HCT116 (cell line): ENCODE measurements around the gene INPP1. TPM values are rescaled to one million over a fixed set of nuclear protein-coding genes. Genes with fewer than 3 reads are reported as not detected.

Experiments used
- ATAC-seq: fragments of 200-7000 bp; cut with Tn5 transposase; 2 replicates; pipeline ENCODE4 v1.9.1; 2020; ENCODE audit warnings: mild to moderate bottlenecking, moderate library complexity
- BruUV-seq: library from RNA; stranded (reverse); fragments of 400-500 nt; replicated peaks from 2 replicates; lab custom pipeline; 2021; lab: Mats Ljungman, UMichigan
- CTCF ChIA-PET: fragments of 300-600 bp; sonication (Branson Sonifier 250); formaldehyde crosslinking; loops from one replicate; lab custom pipeline; 2021; ENCODE audit warnings: antibody characterized with exemption; lab: Charles Lee
- POLR2A ChIA-PET: fragments of 300-600, 350-600 bp; sonication (Branson Sonifier 250); formaldehyde crosslinking; loops from one replicate; lab custom pipeline; 2021; ENCODE audit warnings: antibody characterized with exemption; lab: Charles Lee
- RAD21 ChIA-PET, 2 experiments: fragments of 300-600 bp; sonication (Branson Sonifier 250); formaldehyde crosslinking; loops; one replicate each; lab custom pipeline; 2023; ENCODE audit warnings: low total read pairs in 2 of 2; ENCODE audit not compliant: uncharacterized antibody in 2 of 2, unreplicated experiment in 2 of 2, low non-redundant PET in 1 of 2; lab: Charles Lee
- DNase-seq: peaks from one replicate; pipeline ENCODE4 v3.0.0-alpha.2; 2010; ENCODE audit warnings: low read depth, low spot score
- H2AFZ ChIP-seq: fragments of 200-600 bp; shearing (Covaris generic), sonication (generic); 2 replicates; pipeline ENCODE4 v1.6.1; 2017; ENCODE audit warnings: low read depth, mixed run types, mixed read lengths, antibody characterized with exemption, low read length; ENCODE audit not compliant: poor library complexity, severe bottlenecking
- H3K27ac ChIP-seq: 2 replicates; pipeline ENCODE4 v1.5.1; 2012; ENCODE audit warnings: low read depth, low read length
- H3K27me3 ChIP-seq: fragments of 200-600 bp; sonication (generic); 2 replicates; pipeline ENCODE4 v1.6.1; 2016; ENCODE audit warnings: mixed run types, low read length, mixed read lengths; ENCODE audit not compliant: insufficient read depth
- H3K36me3 ChIP-seq, 2 experiments: fragments of 200-500 bp in 1 of 2; fragments of 200-600 bp in 1 of 2; sonication (Bioruptor generic) in 1 of 2; sonication (generic) in 1 of 2; 2 replicates each; pipeline versions ENCODE4 v1.5.1 to v1.6.1; 2014 to 2016; ENCODE audit warnings: low read length in 2 of 2, inconsistent platforms in 1 of 2, mixed read lengths in 1 of 2, mixed run types in 1 of 2; ENCODE audit not compliant: insufficient read depth in 2 of 2, control insufficient read depth in 1 of 2
- H3K4me1 ChIP-seq, 2 experiments: fragments of 200-600 bp in 1 of 2; sonication (generic) in 1 of 2; 2 replicates each; pipeline versions ENCODE4 v1.5.1 to v1.6.1; 2012 to 2017; ENCODE audit warnings: low read length in 2 of 2, inconsistent platforms in 1 of 2, mild to moderate bottlenecking in 1 of 2, mixed read lengths in 1 of 2, mixed run types in 1 of 2, moderate library complexity in 1 of 2; ENCODE audit not compliant: insufficient read depth in 2 of 2, control insufficient read depth in 1 of 2
- H3K4me2 ChIP-seq: fragments of 200-600 bp; sonication (generic); 2 replicates; pipeline ENCODE4 v1.6.1; 2017; ENCODE audit warnings: mixed run types, low read length, mixed read lengths
- H3K4me3 ChIP-seq, 2 experiments: fragments of 200-600 bp in 1 of 2; sonication (generic) in 1 of 2; replicated peaks in 1 of 2; 2 replicates each; pipeline ENCODE4 v1.5.1; 2011 to 2016; ENCODE audit warnings: low read length in 2 of 2, control low read depth in 1 of 2, low read depth in 1 of 2, mild to moderate bottlenecking in 1 of 2, mixed read lengths in 1 of 2, mixed run types in 1 of 2
- H3K79me2 ChIP-seq: fragments of 200-600 bp; sonication (generic); 2 replicates; pipeline ENCODE4 v1.6.1; 2017; ENCODE audit warnings: mild to moderate bottlenecking, mixed run types, low read length, moderate library complexity, mixed read lengths; ENCODE audit not compliant: insufficient read depth
- H3K9ac ChIP-seq: fragments of 200-600 bp; sonication (generic); 2 replicates; pipeline ENCODE4 v1.6.1; 2016; ENCODE audit warnings: low read length, mixed read lengths
- H3K9me2 ChIP-seq: fragments of 200-600 bp; sonication (generic), shearing (Covaris generic); 2 replicates; pipeline ENCODE4 v1.6.1; 2017; ENCODE audit warnings: mixed run types, mild to moderate bottlenecking, moderate library complexity; ENCODE audit not compliant: insufficient read depth
- H3K9me3 ChIP-seq, 2 experiments: fragments of 200-500 bp in 1 of 2; fragments of 200-600 bp in 1 of 2; sonication (Bioruptor generic) in 1 of 2; sonication (generic) in 1 of 2; 2 replicates each; pipeline ENCODE4 v1.6.1; 2014 to 2017; ENCODE audit warnings: low read length in 2 of 2, mixed read lengths in 2 of 2, inconsistent platforms in 1 of 2, low read depth in 1 of 2, mild to moderate bottlenecking in 1 of 2, mixed run types in 1 of 2, moderate library complexity in 1 of 2; ENCODE audit not compliant: control insufficient read depth in 1 of 2, insufficient read depth in 1 of 2
- H4K20me1 ChIP-seq: fragments of 200-600 bp; sonication (generic), shearing (Covaris generic); 2 replicates; pipeline ENCODE4 v1.6.1; 2017; ENCODE audit warnings: mixed run types, mild to moderate bottlenecking, moderate library complexity; ENCODE audit not compliant: insufficient read depth
- CBX3 ChIP-seq: IDR thresholded peaks from 2 replicates; pipeline ENCODE4 v1.6.1; 2012; ENCODE audit warnings: low read depth
- EGR1 ChIP-seq: IDR thresholded peaks from 2 replicates; pipeline ENCODE4 v1.6.1; 2012; ENCODE audit warnings: low read depth
- EZH2 ChIP-seq: fragments of 200-600 bp; sonication (generic); IDR thresholded peaks from 2 replicates; pipeline ENCODE4 v1.6.1; 2017; ENCODE audit warnings: antibody characterized with exemption, mixed run types
- EZH2phosphoT487 ChIP-seq: fragments of 200-600 bp; IDR thresholded peaks from 2 replicates; pipeline ENCODE4 v1.6.1; 2018; ENCODE audit warnings: antibody characterized with exemption, borderline replicate concordance
- FOSL1 ChIP-seq: IDR thresholded peaks from 2 replicates; pipeline ENCODE4 v1.6.1; 2012; ENCODE audit warnings: low read depth
- JUND ChIP-seq: IDR thresholded peaks from 2 replicates; pipeline ENCODE4 v1.6.1; 2012
- POLR2AphosphoS5 ChIP-seq: IDR thresholded peaks from 2 replicates; pipeline ENCODE4 v1.6.1; 2011; ENCODE audit warnings: mild to moderate bottlenecking, low read depth, low read length, moderate library complexity
- RAD21 ChIP-seq: IDR thresholded peaks from 2 replicates; pipeline ENCODE4 v1.6.1; 2012; ENCODE audit warnings: low read depth, mild to moderate bottlenecking
- SIN3A ChIP-seq: IDR thresholded peaks from 2 replicates; pipeline ENCODE4 v1.6.1; 2012; ENCODE audit warnings: low read depth
- SP1 ChIP-seq: IDR thresholded peaks from 2 replicates; pipeline ENCODE4 v1.6.1; 2012; ENCODE audit warnings: low read depth
- SRF ChIP-seq: IDR thresholded peaks from 2 replicates; pipeline ENCODE4 v1.6.1; 2012; ENCODE audit warnings: low read depth
- TCF7L2 ChIP-seq: IDR thresholded peaks from 2 replicates; pipeline ENCODE4 v1.7.0; 2011; ENCODE audit warnings: borderline replicate concordance, inconsistent platforms; ENCODE audit not compliant: insufficient read depth, insufficient read length; ENCODE audit errors: extremely low read depth
- YY1 ChIP-seq: IDR thresholded peaks from 2 replicates; pipeline ENCODE4 v1.6.1; 2011; ENCODE audit warnings: low read length, low read depth, moderate library complexity, mild to moderate bottlenecking; ENCODE audit not compliant: insufficient replicate concordance; ENCODE audit errors: extremely low read depth
- ZFX ChIP-seq: fragments of 450-650 bp; IDR thresholded peaks from 2 replicates; pipeline ENCODE4 v1.6.1; 2017
- ZNF274 ChIP-seq: fragments of 200-500 bp; sonication (Bioruptor generic); IDR thresholded peaks from 2 replicates; pipeline ENCODE4 v1.6.1; 2014; ENCODE audit warnings: mild to moderate bottlenecking, low read depth, low read length, inconsistent platforms
- intact Hi-C: fragments of 100-400 bp; cut with micrococcal nuclease; formaldehyde crosslinking; loops from 2 replicates; pipeline ENCODE4 v1.10.0; 2022
- total RNA-seq: library from RNA; stranded (reverse); gene quantifications from one replicate; pipeline ENCODE4 v1.2.1, GENCODE V29; 2021; ENCODE audit not compliant: unreplicated experiment
- TF ChIP-seq, protein P1 (sequence below): IDR thresholded peaks from 2 replicates; pipeline ENCODE4 v1.6.1; 2012
- TF ChIP-seq, protein P2 (sequence below): IDR thresholded peaks from 2 replicates; pipeline ENCODE4 v1.6.1; 2012
- TF ChIP-seq, protein P3 (sequence below): IDR thresholded peaks from 2 replicates; pipeline ENCODE4 v1.6.1; 2011; ENCODE audit warnings: mild to moderate bottlenecking, low read length, moderate library complexity; ENCODE audit not compliant: insufficient replicate concordance; ENCODE audit errors: extremely low read depth
- TF ChIP-seq, protein P4 (sequence below): IDR thresholded peaks from 2 replicates; pipeline ENCODE4 v1.6.1; 2012; ENCODE audit warnings: low read depth

INPP1 gene
- total RNA-seq, 1 experiment from 2014 or later = 19.6 TPM

GRCh38 chr2:190350371-190350770, 7.0 kb downstream of the INPP1 start:
- no peak for DNase-seq
- H3K79me2 ChIP-seq = peaks cover 13% of the 10 kb centered on the region; the same call in 1 of the 2 replicates
- H3K4me3 ChIP-seq = no peak overlapping the region
- peaks cover 4% of the 10 kb centered on the region; the same call in 1 of the 2 replicates for H4K20me1 ChIP-seq
- H3K27me3 ChIP-seq = no peaks in the 10 kb centered on the region
- no peak for TF ChIP-seq FOSL1
- TF ChIP-seq ZNF274 = no peak
- no peak for TF ChIP-seq RAD21
- TF ChIP-seq POLR2AphosphoS5 = no peak
- TF ChIP-seq TCF7L2 = no peak
- TF ChIP-seq, protein P1, sequence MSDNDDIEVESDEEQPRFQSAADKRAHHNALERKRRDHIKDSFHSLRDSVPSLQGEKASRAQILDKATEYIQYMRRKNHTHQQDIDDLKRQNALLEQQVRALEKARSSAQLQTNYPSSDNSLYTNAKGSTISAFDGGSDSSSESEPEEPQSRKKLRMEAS = no peak
- TF ChIP-seq EZH2phosphoT487 = no peak
- TF ChIP-seq EZH2 = no peak
- no peak for TF ChIP-seq SP1
- no peak for TF ChIP-seq ZFX
- TF ChIP-seq SIN3A = no peak
- TF ChIP-seq, protein P2, sequence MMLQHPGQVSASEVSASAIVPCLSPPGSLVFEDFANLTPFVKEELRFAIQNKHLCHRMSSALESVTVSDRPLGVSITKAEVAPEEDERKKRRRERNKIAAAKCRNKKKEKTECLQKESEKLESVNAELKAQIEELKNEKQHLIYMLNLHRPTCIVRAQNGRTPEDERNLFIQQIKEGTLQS = no peak
- TF ChIP-seq, protein P3, sequence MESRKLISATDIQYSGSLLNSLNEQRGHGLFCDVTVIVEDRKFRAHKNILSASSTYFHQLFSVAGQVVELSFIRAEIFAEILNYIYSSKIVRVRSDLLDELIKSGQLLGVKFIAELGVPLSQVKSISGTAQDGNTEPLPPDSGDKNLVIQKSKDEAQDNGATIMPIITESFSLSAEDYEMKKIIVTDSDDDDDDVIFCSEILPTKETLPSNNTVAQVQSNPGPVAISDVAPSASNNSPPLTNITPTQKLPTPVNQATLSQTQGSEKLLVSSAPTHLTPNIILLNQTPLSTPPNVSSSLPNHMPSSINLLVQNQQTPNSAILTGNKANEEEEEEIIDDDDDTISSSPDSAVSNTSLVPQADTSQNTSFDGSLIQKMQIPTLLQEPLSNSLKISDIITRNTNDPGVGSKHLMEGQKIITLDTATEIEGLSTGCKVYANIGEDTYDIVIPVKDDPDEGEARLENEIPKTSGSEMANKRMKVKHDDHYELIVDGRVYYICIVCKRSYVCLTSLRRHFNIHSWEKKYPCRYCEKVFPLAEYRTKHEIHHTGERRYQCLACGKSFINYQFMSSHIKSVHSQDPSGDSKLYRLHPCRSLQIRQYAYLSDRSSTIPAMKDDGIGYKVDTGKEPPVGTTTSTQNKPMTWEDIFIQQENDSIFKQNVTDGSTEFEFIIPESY = no peak
- TF ChIP-seq SRF = no peak
- TF ChIP-seq CBX3 = no peak
- no peak for TF ChIP-seq YY1
- no peak for TF ChIP-seq JUND
- no peak for TF ChIP-seq EGR1
- TF ChIP-seq, protein P4, sequence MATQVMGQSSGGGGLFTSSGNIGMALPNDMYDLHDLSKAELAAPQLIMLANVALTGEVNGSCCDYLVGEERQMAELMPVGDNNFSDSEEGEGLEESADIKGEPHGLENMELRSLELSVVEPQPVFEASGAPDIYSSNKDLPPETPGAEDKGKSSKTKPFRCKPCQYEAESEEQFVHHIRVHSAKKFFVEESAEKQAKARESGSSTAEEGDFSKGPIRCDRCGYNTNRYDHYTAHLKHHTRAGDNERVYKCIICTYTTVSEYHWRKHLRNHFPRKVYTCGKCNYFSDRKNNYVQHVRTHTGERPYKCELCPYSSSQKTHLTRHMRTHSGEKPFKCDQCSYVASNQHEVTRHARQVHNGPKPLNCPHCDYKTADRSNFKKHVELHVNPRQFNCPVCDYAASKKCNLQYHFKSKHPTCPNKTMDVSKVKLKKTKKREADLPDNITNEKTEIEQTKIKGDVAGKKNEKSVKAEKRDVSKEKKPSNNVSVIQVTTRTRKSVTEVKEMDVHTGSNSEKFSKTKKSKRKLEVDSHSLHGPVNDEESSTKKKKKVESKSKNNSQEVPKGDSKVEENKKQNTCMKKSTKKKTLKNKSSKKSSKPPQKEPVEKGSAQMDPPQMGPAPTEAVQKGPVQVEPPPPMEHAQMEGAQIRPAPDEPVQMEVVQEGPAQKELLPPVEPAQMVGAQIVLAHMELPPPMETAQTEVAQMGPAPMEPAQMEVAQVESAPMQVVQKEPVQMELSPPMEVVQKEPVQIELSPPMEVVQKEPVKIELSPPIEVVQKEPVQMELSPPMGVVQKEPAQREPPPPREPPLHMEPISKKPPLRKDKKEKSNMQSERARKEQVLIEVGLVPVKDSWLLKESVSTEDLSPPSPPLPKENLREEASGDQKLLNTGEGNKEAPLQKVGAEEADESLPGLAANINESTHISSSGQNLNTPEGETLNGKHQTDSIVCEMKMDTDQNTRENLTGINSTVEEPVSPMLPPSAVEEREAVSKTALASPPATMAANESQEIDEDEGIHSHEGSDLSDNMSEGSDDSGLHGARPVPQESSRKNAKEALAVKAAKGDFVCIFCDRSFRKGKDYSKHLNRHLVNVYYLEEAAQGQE = no peak
- H3K4me2 ChIP-seq = no peak overlapping the region
- H3K9me2 ChIP-seq = no peaks in the 10 kb centered on the region
- peaks cover 0 to 10% of the 10 kb centered on the region in 2 experiments; a peak in 2 of 4 replicates for H3K4me1 ChIP-seq
- H2AFZ ChIP-seq = no peak overlapping the region
- CTCF ChIA-PET = no interaction called here
- POLR2A ChIA-PET = no interaction called here
- intact Hi-C loops = no loop called here
- no peak overlapping the region for H3K27ac ChIP-seq
- ATAC-seq = no peak
- H3K9ac ChIP-seq = no peak overlapping the region
- no peaks in the 10 kb centered on the region for H3K36me3 ChIP-seq
- RAD21 ChIA-PET = no interaction called here
- no peaks in the 10 kb centered on the region for H3K9me3 ChIP-seq
- no TSS peak for BruUV-seq
